HG02943 (cell line): Measurements from ENCODE around the gene KLF8.
"Not testable (repeated sequence)": the region's sequence is repeated elsewhere in the genome, so short reads cannot be mapped to it uniquely, and the experiment has no call there.

ENCODE experiments used
- ATAC-seq: cut with Tn5 transposase; IDR thresholded peaks from one replicate; pipeline ENCODE4 v1.9.1; 2021; ENCODE audit warnings: mild to moderate bottlenecking, low read depth, moderate library complexity; ENCODE audit not compliant: unreplicated experiment

Gene KLF8

DNA sequence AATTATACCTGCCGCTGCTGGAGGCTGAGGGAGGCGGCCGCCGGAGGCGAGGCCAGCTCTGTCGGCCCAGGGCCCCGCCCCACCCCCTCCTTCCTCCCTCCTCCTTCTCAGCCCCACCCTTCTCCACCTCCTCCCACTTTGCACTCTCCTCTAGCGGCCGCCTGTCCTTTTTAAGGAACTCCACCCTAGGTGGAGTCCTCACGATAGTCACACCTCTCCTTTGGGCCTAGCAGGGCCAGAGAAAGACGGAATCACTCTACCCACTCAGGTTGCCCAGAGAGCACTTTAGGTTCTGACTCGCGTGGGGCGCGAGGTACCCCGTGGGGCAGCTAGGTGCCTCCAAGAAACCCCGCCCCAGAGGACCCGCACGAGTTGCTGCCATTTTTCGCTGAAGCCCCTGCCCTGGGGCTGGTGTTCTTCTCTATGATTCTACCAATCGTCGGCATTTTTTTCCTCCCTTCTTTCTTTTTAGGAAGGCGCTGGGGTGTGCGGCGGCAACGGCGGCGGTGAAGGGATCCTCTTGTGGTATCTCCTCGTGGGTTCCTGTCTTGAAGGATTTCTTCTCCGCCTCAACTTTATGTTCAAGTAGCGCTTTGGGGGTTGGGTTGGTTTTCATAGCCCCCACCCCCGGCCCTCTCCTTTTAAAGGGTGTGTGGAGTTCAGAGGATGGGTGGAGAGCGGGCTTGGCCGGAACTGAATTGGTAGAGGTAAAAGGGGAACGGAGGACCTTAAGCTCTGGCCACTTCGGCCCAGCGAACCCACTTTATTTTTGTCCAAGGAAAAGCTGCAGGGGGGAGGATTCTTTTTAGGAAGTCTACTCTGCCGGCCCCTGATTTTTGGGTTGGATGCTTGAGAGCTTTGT is at the start of gene KLF8:
Gene KLF8 (plus strand): TSS at position 136 of the 862 bp plus-strand sequence. CDS start 979 bp downstream, outside the sequence.
- peak; percentile 52 for ATAC-seq

GRCh38 chrX:56206945-56207344 is 25.2 kb upstream of the KLF8 start:
- not testable (repeated sequence) for ATAC-seq

DNA sequence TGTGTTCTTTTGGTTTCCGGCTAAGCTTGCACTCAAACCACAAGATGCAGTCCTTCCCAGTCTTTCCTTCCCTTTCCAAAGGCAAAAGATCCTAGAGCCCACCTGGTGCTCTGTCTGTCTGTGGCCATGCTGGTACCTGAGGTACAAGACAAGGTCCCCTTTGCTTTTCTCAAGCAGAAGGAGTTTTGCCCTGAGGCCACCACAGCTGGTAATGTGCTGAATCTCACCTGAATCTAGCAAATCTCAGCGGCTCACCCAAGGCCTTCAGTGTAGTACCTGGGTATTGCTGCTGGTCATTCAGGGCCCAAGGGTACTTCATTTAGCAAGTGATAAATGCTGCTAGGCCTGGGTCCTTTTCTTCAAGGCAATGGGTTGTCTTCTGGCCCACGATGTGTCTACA is 20.5 kb upstream of the KLF8 start:
- ATAC-seq: no peak

DNA sequence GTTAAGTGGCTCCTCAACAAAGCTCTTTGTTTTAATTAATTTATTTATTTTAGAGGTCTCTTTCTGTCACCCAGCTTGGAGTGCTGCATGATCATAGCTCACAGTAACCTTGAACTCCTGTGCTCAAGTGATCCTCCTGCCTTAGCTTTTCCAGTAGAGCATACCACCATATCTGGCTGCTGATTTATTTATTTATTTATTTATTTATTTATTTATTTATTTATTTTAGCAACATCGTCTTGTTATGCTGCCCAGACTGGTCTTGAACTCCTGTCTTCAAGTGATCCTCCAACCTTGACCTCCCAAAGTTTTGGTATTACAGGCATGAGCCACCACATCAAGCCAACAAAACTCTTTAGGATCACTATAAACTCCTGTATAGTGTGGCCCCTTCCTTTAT is 15.8 kb upstream of the KLF8 start:
- no peak for ATAC-seq

DNA sequence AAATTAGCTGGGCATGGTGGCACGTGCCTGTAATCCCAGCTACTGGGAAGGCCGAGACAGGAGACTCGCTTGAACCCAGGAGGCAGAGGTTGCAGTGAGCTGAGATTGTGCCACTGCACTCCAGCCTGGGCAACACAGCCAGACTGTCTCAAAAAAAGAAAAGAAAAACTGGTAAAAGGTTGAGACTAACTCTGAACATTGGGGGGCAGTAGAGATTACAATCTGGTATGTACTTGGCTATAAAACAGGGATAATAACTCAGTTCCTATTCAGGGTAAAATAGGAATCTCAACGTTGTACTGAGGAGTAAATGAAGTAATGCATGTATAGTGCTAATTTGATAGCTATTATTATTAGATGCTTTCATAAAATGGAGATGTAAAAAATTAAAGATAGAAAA is 12.5 kb upstream of the KLF8 start:
- no peak for ATAC-seq

DNA sequence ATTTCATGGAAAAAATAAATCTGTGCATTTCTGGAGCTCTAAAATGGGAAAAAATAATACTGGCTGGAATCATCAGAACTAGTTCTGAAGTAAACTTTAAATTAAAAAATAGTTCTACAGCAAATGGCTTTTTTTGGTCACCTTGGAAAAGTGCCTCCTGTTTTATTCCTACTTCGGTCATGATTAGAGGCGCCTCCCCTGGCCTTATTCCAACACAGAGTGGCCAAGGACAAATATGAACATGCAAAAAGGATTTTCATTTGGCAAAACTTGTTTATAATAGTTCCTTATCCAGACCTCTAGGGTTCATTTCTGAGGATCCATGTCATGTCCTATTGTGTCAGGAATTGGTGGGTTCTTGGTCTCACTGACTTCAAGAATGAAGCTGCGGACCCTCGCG is 11.1 kb upstream of the KLF8 start:
- ATAC-seq: no peak

- ATAC-seq: no peak
Observed at GRCh38 chrX:56222473-56223000, 9.6 kb upstream of the KLF8 start.

GRCh38 chrX:56226980-56227379 is 5.2 kb upstream of the KLF8 start:
- no peak for ATAC-seq

- no peak for ATAC-seq
Observed at GRCh38 chrX:56228914-56229313, 3.2 kb upstream of the KLF8 start.

GRCh38 chrX:56231537-56232090 is 542 bp upstream of the KLF8 start:
- no peak for ATAC-seq

GRCh38 chrX:56233100-56233499 is 944 bp downstream of the KLF8 start:
- no peak for ATAC-seq

- peak; percentile 84 for ATAC-seq
Observed at GRCh38 chrX:56233682-56234081, 1.5 kb downstream of the KLF8 start.

DNA sequence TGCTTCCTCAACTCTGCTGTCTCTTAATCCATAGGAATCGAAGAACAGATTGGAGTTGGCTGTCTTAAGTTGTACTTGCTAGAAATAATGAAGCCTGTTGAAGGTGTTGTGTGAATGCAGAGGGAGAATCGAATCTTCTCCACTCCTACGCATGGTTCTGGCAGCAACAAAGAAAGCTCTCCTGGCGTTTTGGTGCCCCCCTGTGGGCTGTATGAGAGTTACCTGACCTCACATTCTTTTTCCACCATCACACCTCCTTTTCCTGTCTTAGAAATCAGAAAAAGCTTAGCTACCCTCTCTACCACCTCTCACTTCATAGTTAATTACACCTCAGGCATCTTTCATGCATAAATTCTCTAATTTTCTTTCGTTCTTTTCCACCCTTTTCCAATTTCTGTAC is 16.3 kb downstream of the KLF8 start:
- peak; percentile 91 for ATAC-seq

GRCh38 chrX:56253832-56254703 is 21.9 kb downstream of the KLF8 start:
- ATAC-seq: no peak

DNA sequence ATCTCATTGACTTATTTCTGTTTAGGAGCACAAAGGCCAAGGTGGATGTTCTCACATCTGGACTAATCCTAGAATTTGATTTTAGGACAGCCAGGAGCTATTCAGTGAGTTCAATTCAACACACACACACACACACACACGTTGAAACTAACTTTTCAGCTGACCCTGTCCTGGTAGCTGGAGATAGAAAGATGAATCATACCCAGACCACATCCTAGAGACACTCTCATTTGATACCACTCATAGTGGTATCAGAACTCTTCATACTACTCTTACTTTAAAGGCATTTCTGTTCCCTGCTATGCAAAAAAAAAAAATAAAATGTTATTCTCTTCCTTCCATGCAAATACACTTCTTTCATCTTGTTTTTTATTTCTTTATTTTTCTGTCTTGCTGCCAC is 36.7 kb downstream of the KLF8 start:
- ATAC-seq: peak; percentile 74

DNA sequence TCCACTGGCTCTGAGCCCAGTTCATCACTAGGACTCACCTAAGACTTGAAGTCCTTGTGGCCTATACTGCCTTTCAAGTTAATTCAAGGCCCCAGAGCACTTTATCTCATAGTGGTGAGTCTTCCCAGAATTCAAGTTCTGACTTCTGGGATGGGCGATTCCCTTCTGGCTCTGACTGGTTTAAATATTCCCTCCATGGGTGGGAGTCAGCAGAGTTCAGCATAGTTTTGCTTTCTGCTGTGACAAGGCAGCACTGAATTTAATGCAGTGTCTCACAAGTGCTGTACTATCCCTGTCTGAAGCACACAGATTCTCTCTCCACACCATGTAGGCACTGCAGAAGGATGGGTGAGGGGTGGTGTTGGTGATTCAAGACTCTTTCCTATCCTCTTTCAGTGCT is 46.5 kb downstream of the KLF8 start:
- no peak for ATAC-seq

DNA sequence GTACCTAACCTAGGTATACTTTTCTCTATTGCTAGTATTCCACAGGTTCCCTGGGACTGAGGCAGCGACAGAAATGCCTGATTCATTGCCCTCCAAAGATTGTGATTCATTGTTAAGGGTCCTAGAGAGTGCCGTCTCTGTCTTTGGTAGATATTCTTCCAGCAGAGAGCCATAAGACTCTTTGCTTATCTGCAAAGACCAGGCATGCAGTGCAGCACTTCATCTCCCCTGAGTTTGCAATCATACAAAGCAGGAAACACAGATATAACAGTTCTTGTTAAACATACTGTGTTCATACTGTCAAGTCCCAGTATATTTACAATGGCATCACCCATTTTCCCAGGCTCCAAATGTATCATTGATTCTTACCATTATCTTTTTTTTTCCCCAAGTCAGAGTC is 47.7 kb downstream of the KLF8 start:
- no peak for ATAC-seq

GRCh38 chrX:56281789-56282188 is 49.6 kb downstream of the KLF8 start:
- no peak for ATAC-seq

DNA sequence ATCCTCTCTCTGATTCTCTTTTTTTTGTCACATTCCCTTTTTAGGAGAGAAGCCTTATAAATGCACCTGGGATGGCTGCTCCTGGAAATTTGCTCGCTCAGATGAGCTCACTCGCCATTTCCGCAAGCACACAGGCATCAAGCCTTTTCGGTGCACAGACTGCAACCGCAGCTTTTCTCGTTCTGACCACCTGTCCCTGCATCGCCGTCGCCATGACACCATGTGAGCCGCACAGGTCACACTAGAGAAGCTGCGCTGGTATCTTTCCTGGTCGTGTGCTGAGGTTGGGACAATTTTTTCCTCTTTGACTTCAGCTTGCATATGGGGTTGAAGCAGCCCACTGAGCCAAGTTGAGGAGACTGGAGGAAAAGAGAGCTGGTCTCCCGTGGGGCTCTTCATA is 52.1 kb downstream of the KLF8 start:
- ATAC-seq: no peak

DNA sequence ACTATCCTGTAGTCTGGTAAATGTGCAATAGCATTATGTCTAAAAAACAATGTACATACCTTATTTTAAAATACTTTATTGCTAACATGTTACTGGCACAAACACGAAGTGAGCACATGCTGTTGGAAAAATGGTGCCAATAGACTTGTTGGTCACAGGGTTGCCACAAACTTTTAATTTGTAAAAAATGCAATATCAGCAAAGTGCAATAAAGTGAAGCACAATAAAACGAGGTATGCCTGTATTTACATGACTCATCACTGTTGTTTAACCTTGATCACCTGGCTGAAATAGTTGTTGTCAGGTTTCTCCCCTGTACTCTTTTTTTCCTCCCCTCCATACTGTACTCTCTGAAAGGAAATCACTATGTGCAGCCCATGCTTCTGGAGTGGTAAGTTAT is 56.5 kb downstream of the KLF8 start:
- no peak for ATAC-seq

- ATAC-seq: no peak
Observed at GRCh38 chrX:56289449-56289848, 57.3 kb downstream of the KLF8 start.
